ENCODE measurements around the gene IGHMBP2.

IGHMBP2 gene

DNA sequence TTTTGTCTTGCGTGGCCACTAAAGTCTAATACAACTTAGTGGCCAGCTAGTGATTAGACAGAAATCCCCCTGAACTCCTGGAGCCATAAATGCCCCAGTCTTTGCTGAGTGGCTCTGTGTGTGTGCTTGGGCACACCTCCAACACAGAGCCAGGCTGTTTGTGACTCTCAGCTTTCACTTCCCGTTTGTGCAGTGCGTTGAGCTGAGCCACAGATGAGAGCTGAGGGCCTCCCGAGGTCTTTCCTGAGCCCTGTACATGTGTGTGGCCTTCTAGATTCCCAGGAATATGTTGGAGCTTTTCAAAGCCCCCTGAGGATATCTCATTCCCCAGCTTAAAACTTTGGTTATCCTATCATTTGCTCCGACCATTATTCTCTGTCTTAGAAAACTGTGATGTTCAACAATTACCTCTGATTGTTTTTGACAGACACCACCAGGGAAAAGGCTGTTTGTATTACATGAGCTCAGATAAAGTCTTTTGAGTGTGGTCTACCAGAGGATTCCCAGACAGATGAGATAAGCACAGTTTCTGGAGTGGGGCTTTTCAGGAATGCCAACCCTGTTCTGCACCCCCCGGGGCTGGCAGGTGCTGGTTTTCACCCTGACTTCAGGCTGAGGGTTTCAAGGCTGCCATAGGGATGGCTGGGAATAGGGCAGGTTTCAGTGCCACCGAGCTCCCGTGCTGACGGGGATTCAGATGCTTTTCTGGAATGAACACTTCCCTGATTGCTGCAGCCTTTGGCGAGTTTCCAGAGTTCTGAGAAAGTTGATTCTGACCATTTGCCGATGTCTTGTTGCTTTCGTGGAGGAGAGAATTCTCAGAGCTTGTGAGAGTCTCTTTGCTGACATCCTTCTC, 23.8 kb downstream of the IGHMBP2 start:
- DNase-seq (ENCODE audit: low spot score) = no peak

DNA sequence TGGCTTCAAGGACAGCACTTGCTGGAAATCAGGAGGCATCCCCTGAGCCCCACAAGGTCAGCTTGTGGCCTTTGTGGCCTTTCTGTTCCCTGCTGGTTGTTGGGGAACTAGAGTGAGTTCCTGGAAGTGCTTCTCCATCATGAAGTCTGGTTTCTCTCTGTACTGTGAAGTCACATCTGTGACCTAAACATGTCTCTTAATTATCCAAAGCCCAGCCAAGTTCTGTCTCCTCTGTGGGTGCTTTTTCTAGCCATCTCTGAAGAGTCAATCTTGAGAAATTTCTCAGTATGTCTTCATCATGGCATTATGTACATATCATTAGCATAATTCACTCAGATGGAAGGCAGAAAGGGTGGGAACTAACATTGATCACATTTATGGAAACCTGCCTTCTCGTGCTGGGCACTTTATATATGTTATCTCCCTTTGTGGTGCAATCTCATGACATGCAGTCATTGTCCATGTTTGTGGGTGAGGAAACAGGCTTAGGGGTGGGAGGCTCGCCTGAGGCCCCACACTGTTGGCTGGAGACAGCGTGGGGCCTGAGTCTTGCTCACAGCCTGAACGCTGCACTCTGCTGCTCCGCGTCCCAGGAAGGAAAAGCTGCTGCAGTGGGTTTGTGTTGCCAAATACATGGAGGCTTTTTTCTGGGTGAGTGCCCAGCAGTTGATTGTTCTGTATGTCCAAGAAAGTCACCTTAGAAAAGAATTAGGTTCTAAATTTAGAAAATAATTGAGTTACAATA, 24.6 kb downstream of the IGHMBP2 start:
- DNase-seq (ENCODE audit: low spot score) = no peak

- DNase-seq (ENCODE audit: low spot score) = no peak
Measured at GRCh38 chr11:68929135-68929534, 25.4 kb downstream of the IGHMBP2 start.

DNA sequence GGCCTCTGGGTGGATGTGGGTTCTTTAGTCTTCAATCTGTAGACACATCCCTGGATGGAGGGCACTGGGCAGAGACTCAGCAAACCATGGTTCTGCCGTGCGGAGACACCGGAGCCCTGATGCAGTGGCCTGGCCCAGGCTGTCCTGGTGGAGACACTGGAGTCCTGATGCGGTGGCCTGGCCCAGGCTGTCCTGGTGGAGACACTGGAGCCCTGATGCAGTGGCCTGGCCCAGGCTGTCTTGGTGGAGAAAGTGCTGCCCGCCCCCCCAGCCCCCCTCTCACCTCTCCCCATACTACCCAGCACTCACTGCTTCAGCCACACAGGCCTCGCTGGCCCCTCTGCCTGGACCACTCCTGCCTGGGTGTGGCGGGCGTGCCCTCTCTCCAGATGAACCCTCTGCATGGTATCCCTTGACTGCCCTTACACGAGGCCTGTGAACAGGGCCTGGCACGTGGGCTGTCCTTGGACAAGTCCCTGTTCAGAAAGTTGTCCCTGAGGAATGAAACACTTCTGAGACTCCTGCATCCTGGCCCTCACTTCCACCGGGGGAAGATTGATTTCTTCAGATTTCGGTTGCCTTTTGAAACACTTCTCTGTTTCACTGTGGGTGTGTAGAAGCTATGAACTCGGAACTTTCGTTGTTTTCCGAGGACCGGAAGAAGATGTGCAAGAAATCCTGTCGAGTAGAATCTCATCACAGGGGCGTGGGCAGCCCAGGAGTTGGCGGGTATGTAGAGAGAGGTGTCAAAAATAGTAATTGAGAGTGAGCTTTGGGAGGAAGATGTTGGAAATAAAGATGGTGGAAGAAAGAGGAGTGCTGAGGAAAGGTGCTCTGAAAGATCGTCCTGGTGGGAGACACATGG, 26.2 kb downstream of the IGHMBP2 start:
- DNase-seq (ENCODE audit: low spot score) = no peak

DNA sequence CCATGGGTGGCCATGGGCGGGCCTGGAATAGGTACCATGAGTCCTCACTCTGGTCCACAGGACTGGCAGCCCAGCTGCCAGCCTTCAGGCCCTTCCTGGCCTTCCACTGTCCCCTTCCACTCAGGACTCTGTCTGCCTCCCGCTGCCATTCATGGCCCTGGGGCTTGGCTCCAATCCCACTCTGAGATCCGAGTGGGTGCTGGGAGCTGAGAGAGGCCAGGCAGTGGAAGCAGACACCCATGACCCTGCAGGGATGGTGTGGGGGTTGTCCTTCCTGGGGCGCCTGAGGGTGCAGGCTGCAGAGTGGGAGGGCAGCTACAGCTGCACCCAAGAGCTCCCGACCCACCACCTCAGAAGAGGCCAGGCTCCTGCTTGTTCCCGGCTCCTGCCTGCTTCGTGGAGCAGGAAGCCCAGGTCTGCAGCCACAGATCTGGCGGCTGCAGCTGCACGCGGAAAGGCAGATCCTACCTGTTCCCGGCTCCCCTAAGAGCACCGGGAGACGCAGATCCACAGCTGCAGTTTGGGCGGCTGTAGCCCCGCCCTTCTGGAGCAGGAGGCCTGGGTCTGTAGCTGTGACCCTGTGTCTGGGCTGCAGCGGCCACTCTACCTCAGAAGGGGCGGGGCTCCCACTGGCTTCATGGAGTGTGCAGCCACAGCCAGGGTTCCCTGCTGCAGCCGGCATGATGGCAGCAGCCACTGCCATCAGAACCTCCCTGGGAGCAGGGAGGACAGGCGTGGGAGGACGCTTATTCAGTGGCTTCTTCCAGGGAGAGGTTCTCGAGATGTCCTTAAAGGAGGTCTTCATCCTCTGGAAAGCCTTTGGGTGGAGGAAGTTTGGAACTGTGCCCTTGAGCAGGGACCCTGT, 27.5 kb downstream of the IGHMBP2 start:
- DNase-seq (ENCODE audit: low spot score) = no peak

DNA sequence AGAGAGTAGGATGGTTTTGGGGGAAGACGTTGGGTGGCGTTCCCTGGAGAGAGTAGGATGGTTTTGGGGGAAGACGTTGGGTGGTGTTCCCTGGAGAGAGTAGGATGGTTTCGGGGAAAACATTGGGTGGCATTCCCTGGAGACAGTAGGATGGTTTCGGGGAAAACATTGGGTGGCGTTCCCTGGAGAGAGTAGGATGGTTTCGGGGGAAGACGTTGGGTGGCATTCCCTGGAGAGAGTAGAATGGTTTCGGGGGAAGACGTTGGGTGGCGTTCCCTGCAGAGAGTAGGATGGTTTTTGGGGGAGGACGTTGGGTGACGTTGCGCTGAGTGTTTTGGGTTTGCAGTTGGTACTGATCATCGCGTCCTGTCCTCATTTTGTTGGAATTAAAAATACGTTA, 28.2 kb downstream of the IGHMBP2 start:
- no peak for DNase-seq (ENCODE audit: low spot score)

GRCh38 chr11:68932358-68932757, 28.7 kb downstream of the IGHMBP2 start:
- no peak for DNase-seq (ENCODE audit: low spot score)

- no peak for DNase-seq (ENCODE audit: low spot score)
Measured at GRCh38 chr11:68932933-68933577, 29.4 kb downstream of the IGHMBP2 start.

- no peak for DNase-seq (ENCODE audit: low spot score)
Measured at GRCh38 chr11:68933605-68934320, 30.1 kb downstream of the IGHMBP2 start.

DNA sequence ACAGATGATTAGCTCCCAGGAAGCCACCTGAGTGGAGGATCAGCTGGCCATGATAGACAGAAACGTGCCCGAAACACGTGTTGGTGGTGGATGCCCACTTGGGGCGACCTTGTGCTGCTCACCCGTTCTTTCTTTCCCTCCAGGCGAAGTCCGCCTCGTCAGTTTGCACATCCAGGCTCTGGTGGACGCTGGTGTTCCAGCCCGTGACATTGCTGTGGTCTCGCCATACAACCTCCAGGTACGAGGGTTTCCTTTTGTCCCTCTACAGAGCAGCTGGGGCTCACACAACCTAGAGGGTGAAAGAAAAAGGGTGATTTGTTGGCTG, 30.6 kb downstream of the IGHMBP2 start:
- no peak for DNase-seq (ENCODE audit: low spot score)

DNA sequence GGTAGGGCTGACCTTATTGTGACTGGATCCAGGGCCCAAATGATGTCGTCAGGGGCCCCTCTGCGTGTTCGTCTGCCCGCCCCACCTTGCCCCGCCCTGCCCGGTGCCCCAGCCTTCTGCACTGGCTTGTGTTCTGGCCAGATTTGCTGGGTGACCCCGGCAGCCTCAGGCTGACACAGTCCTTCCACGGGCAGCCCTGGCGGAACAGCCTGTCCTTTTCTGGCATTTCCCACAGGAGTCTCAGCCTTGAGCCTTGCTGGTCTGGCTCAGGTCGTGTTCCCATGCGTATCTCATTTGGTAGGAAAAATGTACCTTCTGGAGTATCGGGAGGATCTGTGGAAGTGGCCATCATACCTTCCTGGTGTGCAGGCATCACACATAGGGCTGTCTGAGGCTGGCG, 31.0 kb downstream of the IGHMBP2 start:
- no peak for DNase-seq (ENCODE audit: low spot score)

DNA sequence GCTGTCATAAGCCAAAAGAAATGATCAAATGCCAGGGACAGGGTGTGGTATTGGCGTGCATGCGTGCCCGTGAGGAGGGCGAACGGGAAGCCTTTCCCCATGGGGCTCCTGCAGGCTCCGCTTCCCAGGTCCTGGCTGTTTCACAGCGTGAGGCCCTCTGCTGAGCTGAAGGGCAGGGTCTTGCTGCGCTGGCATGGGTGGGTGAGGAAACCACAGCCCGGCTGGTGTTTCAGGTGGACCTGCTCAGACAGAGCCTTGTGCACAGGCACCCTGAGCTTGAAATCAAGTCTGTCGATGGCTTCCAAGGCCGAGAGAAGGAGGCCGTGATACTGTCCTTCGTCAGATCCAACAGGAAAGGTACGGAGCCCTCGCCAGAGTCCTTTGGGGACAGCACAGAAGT, 31.4 kb downstream of the IGHMBP2 start:
- no peak for DNase-seq (ENCODE audit: low spot score)

DNA sequence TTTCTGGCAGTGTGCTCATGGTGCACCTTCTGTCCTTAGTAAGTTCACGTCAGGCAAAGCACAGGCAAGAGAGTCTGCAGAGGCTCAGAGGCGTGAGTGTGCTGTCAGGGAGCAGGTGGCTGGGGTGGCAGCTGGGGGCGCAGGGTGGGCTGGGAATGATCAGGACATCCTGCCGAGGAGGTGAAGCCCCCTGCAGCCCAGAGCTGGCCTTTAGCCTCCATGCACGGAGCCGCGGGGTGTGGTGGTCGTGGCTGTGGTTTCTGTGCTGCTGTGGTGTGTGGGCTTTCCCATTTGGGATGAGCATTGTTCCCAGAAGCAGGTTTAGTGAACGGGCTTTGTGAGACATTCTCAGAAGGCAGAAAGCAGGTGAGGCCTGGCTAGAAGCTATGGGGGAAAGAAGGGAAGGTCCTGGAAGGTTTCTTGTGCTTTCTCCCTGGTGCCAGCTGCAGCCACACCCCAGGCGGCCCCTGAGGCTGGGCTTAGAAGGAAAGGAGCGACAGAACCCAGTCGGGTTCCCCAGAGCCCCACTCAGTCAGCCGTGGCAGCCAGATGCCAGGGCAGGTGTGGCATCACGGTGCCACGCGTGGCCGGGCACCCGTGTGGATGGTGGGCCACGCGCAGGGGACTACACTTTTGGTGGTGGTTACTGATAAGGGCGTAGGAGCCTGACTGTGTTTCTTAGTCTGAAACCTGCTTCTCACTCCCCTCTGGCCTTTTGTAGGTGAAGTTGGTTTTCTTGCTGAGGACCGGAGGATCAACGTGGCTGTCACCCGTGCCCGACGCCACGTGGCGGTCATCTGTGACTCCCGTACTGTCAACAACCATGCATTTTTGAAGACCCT, 32.0 kb downstream of the IGHMBP2 start:
- no peak for DNase-seq (ENCODE audit: low spot score)

DNA sequence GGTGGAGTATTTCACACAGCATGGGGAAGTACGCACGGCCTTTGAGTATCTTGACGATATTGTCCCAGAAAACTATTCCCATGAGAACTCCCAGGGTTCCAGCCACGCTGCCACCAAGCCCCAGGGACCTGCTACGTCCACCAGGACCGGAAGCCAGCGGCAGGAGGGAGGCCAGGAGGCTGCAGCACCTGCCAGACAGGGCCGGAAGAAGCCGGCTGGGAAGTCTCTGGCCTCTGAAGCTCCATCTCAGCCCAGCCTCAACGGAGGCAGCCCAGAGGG, 32.6 kb downstream of the IGHMBP2 start:
- no peak for DNase-seq (ENCODE audit: low spot score)

- no peak for DNase-seq (ENCODE audit: low spot score)
Measured at GRCh38 chr11:68936676-68937620, 33.3 kb downstream of the IGHMBP2 start.

DNA sequence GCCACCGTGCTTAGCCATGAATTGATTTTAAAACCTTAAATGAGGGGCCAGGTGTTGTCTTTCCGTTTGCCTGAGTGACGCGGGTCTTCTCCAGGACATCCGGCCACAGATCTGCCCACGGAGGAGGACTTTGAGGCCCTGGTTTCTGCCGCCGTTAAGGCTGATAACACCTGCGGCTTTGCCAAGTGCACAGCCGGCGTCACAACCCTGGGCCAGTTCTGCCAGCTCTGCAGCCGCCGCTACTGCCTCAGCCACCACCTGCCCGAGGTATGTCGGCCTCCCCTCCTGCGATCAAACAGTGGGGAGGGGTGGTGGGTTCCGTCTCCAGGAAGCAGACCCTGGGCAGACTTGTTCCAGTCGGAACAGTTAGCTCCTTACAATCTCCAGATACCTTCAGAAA, 34.4 kb downstream of the IGHMBP2 start:
- DNase-seq (ENCODE audit: low spot score) = no peak

- no peak for DNase-seq (ENCODE audit: low spot score)
Measured at GRCh38 chr11:68938816-68939582, 35.3 kb downstream of the IGHMBP2 start.
